Karpas-422 (cell line): Measurements from ENCODE around the gene SLC24A3. TPM values are rescaled to one million over a fixed set of nuclear protein-coding genes. Genes with fewer than 3 reads are reported as not detected.

Experiments
- DNase-seq: peaks from one replicate; pipeline ENCODE4 v3.0.0-alpha.2; 2015
- H2AFZ ChIP-seq: fragments of 200-600 bp; sonication (generic); 2 replicates; pipeline ENCODE4 v1.6.1; 2014; ENCODE audit warnings: antibody characterized with exemption, low read length, mixed read lengths
- H3K27ac ChIP-seq: fragments of 200-600 bp; sonication (generic); 2 replicates; pipeline ENCODE4 v1.5.1; 2014; ENCODE audit warnings: mild to moderate bottlenecking, low read length, moderate library complexity
- H3K27me3 ChIP-seq: fragments of 200-600 bp; sonication (generic); 2 replicates; pipeline ENCODE4 v1.6.1; 2014; ENCODE audit warnings: low read length, mixed read lengths
- H3K36me3 ChIP-seq: fragments of 200-600 bp; sonication (generic); 2 replicates; pipeline ENCODE4 v1.6.1; 2014; ENCODE audit warnings: low read length, mixed read lengths; ENCODE audit not compliant: insufficient read depth
- H3K4me1 ChIP-seq: fragments of 200-600 bp; sonication (generic); 2 replicates; pipeline ENCODE4 v1.6.1; 2014; ENCODE audit warnings: mild to moderate bottlenecking, low read length, mixed read lengths
- H3K4me2 ChIP-seq: fragments of 200-600 bp; sonication (generic); 2 replicates; pipeline ENCODE4 v1.6.1; 2014; ENCODE audit warnings: low read length, low read depth, mild to moderate bottlenecking; ENCODE audit not compliant: poor library complexity, severe bottlenecking
- H3K4me3 ChIP-seq: fragments of 200-600 bp; sonication (generic); 2 replicates; pipeline ENCODE4 v1.5.1; 2014; ENCODE audit warnings: mild to moderate bottlenecking, antibody characterized with exemption, low read length, mixed read lengths
- H3K79me2 ChIP-seq: fragments of 200-600 bp; sonication (generic); 2 replicates; pipeline ENCODE4 v1.6.1; 2014; ENCODE audit warnings: mild to moderate bottlenecking, low read length, mixed read lengths
- H3K9ac ChIP-seq: fragments of 200-600 bp; sonication (generic); 2 replicates; pipeline ENCODE4 v1.6.0; 2014; ENCODE audit warnings: low read length
- H3K9me2 ChIP-seq: fragments of 200-600 bp; sonication (generic), shearing (Covaris generic); replicated peaks from 2 replicates; pipeline ENCODE4 v1.6.0; 2014; ENCODE audit warnings: mild to moderate bottlenecking, low read length, moderate library complexity; ENCODE audit not compliant: insufficient read depth
- H3K9me3 ChIP-seq: fragments of 300-700, 200-600 bp; sonication (generic); 2 replicates; pipeline ENCODE4 v1.6.1; 2014; ENCODE audit warnings: low read length, mixed read lengths
- H4K20me1 ChIP-seq: fragments of 200-600 bp; sonication (generic); 2 replicates; pipeline ENCODE4 v1.6.1; 2014; ENCODE audit warnings: mild to moderate bottlenecking, antibody characterized with exemption, low read length, low read depth; ENCODE audit not compliant: insufficient read depth
- total RNA-seq: library from RNA; depleted of rRNA; stranded (reverse); fragments of >200 nt; shearing (Covaris generic); gene quantifications from 2 replicates; pipeline ENCODE4 v1.2.3, GENCODE V29; 2014; ENCODE audit warnings: low replicate concordance

Gene SLC24A3
- total RNA-seq, 1 experiment from 2014 or later = not detected

DNA sequence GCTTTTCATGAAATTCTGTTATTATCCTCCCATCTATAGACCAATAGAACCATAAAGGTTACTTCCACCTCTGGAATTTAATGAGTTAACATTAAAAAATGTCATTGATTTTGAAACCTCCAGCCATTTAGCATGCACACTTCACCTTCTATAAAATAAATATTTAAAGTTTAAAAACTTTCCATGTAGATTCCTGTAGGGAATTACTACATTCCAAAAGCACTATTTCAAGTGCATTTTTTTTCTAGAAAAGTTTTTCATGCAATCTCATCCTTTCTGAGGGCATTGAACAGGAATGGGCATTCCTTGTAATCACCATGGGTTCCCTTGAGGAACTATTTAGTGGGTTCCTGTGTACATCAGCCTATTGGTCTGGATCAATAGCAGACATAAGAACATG, 291.8 kb downstream of the SLC24A3 start:
- H3K4me2 ChIP-seq = no peak overlapping the region
- no peaks in the 10 kb centered on the region for H4K20me1 ChIP-seq
- H3K4me1 ChIP-seq = no peaks in the 10 kb centered on the region
- no peaks in the 10 kb centered on the region for H3K27me3 ChIP-seq
- no peaks in the 10 kb centered on the region for H3K9me2 ChIP-seq
- no peak for DNase-seq
- H3K36me3 ChIP-seq = no peaks in the 10 kb centered on the region
- no peak overlapping the region for H3K9ac ChIP-seq
- no peaks in the 10 kb centered on the region for H3K79me2 ChIP-seq
- H3K27ac ChIP-seq = no peak overlapping the region
- H2AFZ ChIP-seq = no peak overlapping the region
- no peak overlapping the region for H3K4me3 ChIP-seq
- H3K9me3 ChIP-seq = no peaks in the 10 kb centered on the region

- Histone ChIP-seq H3K4me2 (no peak overlapping the region), H3K36me3 (no peaks in the 10 kb centered on the region), H3K4me3 (no peak overlapping the region), H3K9ac (no peak overlapping the region), H3K4me1 (no peaks in the 10 kb centered on the region), H3K27me3 (no peaks in the 10 kb centered on the region), H4K20me1 (no peaks in the 10 kb centered on the region), H2AFZ (no peak overlapping the region), H3K79me2 (no peaks in the 10 kb centered on the region), H3K9me3 (no peaks in the 10 kb centered on the region), H3K27ac (no peak overlapping the region), H3K9me2 (no peaks in the 10 kb centered on the region)
- DNase-seq = no peak
These were observed 293.6 kb downstream of the SLC24A3 start for GRCh38 chr20:19506021-19506420.

DNA sequence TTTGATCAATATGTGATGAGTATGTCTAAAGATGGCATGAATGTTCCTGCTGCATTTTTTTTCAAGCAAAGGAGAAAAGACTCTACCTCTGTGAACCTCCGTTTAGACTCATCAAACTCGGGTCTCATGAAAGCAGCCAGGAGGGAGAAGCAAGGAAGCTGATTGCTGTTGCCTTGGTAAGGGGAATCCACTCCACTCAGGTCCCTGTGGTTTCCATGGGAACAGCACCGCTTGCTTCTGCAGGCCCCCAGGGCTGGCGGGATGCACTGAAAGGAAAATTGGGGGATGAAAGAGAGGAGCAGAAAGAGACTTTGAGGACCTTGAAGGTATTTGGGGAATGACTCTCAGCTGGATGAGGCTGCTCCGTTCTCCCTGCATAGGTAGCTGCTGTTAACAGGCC, 296.0 kb downstream of the SLC24A3 start:
- Histone ChIP-seq H3K4me3 (no peak overlapping the region), H3K9me3 (no peaks in the 10 kb centered on the region), H2AFZ (no peak overlapping the region), H3K27me3 (no peaks in the 10 kb centered on the region), H3K4me1 (no peaks in the 10 kb centered on the region), H4K20me1 (no peaks in the 10 kb centered on the region), H3K79me2 (no peaks in the 10 kb centered on the region), H3K9me2 (no peaks in the 10 kb centered on the region), H3K36me3 (no peaks in the 10 kb centered on the region), H3K9ac (no peak overlapping the region), H3K27ac (no peak overlapping the region), H3K4me2 (no peak overlapping the region)
- no peak for DNase-seq

- Histone ChIP-seq H3K4me3 (no peak overlapping the region), H2AFZ (no peak overlapping the region), H3K4me1 (no peaks in the 10 kb centered on the region), H3K9ac (no peak overlapping the region), H3K79me2 (no peaks in the 10 kb centered on the region), H3K9me2 (no peaks in the 10 kb centered on the region), H4K20me1 (no peaks in the 10 kb centered on the region), H3K4me2 (no peak overlapping the region), H3K36me3 (no peaks in the 10 kb centered on the region), H3K9me3 (no peaks in the 10 kb centered on the region), H3K27ac (no peak overlapping the region), H3K27me3 (no peaks in the 10 kb centered on the region)
- no peak for DNase-seq
These were observed 298.2 kb downstream of the SLC24A3 start for GRCh38 chr20:19510611-19511010.

DNA sequence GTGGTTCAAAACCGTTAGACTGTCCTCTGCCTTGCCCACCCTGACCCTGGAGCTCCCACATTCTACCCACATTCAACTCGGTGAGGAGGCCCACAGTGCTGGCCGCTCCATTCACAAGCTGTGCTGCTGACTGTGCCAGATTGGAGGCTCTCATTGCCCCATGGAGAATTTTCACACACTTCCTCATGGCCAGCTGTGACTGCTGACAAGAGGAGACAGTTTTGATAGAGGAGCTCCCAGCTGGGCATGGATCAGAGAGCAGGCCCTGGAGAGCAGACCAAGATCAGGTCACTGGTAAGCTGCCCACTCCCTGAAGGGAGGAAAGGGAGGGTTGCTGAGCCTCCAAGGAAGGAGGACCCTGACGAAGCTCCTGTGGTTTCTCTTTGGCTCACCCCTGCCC, 299.5 kb downstream of the SLC24A3 start:
- no peaks in the 10 kb centered on the region for H3K36me3 ChIP-seq
- no peaks in the 10 kb centered on the region for H3K9me3 ChIP-seq
- no peak for DNase-seq
- no peak overlapping the region for H3K9ac ChIP-seq
- no peak overlapping the region for H2AFZ ChIP-seq
- H3K79me2 ChIP-seq = no peaks in the 10 kb centered on the region
- H3K4me2 ChIP-seq = no peak overlapping the region
- H3K9me2 ChIP-seq = no peaks in the 10 kb centered on the region
- H3K27ac ChIP-seq = no peak overlapping the region
- H3K27me3 ChIP-seq = no peaks in the 10 kb centered on the region
- no peaks in the 10 kb centered on the region for H3K4me1 ChIP-seq
- no peaks in the 10 kb centered on the region for H4K20me1 ChIP-seq
- no peak overlapping the region for H3K4me3 ChIP-seq

DNA sequence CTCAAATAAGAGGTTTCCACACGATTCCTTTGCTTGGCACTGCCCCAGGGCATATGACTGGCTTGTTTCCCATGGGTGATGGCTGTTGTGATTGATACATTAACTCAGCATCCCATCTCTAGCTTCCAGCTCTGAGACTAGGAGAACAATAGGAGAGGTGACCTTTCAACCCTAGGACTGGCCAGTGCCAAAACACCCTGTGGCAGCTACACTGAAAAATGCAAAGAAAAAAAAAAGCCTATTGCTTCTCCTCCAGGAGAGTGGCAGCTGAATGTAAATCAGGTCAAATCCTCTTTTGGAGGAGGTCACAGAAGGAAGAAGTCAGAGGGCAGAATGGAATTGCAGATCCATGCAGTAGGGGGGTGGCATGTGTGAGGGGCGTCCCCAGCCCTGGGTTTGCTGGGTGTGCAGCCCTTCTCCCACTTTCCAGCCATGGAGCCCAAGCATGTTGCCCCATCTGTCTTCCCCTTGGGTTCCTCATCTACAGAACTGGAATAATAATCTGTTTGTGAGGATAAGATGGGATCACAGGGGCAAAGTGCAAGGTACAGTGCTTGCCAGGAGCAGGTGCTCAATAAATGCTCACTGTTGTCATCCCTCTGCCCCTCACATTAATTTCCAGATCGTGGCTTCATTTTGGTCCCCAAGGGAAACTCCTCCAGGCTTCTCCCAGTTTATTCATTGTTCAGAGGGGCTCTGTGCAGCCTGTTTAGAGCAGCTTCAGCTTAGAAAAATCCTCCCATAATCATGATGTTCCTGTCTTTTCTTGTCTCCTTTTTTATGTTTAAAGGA, 300.6 kb downstream of the SLC24A3 start:
- no peak overlapping the region for H3K4me3 ChIP-seq
- H3K4me2 ChIP-seq = no peak overlapping the region

DNA sequence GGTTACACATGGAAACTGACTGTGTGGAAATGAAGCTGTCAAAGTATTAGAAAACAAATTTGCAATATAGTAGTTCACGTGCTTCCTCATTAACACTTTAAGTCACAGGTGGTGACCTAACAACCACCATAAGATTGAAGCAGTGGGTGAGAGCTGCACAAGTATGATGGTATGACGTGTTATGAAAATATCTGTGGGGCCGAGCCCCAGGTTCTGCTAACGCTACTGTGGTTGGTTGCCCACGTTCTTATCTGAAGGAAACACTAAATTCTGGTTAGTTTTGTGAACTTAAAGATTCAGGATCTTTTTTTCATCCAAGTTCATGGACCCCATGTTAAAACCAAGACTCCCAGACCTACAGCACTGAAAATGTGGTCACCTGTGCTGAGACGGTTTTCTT, 302.6 kb downstream of the SLC24A3 start:
- no peak for DNase-seq

More for the DNA sequence above, 300.6 kb downstream of the SLC24A3 start:
- Histone ChIP-seq H4K20me1 (no peaks in the 10 kb centered on the region), H3K27ac (no peak overlapping the region), H3K9ac (no peak overlapping the region), H2AFZ (no peak overlapping the region), H3K4me1 (no peaks in the 10 kb centered on the region), H3K9me3 (no peaks in the 10 kb centered on the region), H3K79me2 (no peaks in the 10 kb centered on the region), H3K27me3 (no peaks in the 10 kb centered on the region), H3K36me3 (no peaks in the 10 kb centered on the region), H3K9me2 (no peaks in the 10 kb centered on the region)
- no peak for DNase-seq

DNA sequence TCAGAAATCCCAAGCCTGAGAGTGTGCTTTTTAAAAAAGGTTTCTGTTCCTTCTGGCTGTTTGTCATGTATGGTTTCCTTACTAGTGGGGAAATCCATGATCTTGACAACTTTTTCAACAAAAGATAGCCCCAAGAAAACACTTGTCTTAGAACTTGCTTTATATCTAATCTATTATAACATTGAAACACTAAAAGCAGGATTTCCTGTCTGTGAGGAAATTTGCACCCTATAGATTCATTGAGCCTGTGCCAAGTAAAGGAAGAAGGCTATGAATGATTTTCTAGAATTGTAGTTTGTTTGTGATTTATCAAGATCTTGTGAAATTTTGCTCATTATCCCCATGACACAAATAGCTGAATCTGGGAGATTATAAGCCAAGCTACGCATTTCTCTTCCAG, 307.0 kb downstream of the SLC24A3 start:
- Histone ChIP-seq H3K27ac (no peak overlapping the region), H3K9me3 (no peaks in the 10 kb centered on the region), H3K4me1 (no peaks in the 10 kb centered on the region), H3K4me3 (no peak overlapping the region), H3K79me2 (no peaks in the 10 kb centered on the region), H3K9ac (no peak overlapping the region), H4K20me1 (no peaks in the 10 kb centered on the region), H3K9me2 (no peaks in the 10 kb centered on the region), H3K27me3 (no peaks in the 10 kb centered on the region), H3K36me3 (no peaks in the 10 kb centered on the region), H2AFZ (peak overlapping the region; percentile 15; the same call in 1 of the 2 replicates), H3K4me2 (no peak overlapping the region)
- no peak for DNase-seq

More for the DNA sequence above, 302.6 kb downstream of the SLC24A3 start:
- Histone ChIP-seq H4K20me1 (no peaks in the 10 kb centered on the region), H3K4me3 (no peak overlapping the region), H3K9me3 (no peaks in the 10 kb centered on the region), H3K9ac (no peak overlapping the region), H3K79me2 (no peaks in the 10 kb centered on the region), H3K27ac (no peak overlapping the region), H3K9me2 (no peaks in the 10 kb centered on the region), H3K27me3 (no peaks in the 10 kb centered on the region), H3K36me3 (no peaks in the 10 kb centered on the region), H3K4me2 (no peak overlapping the region), H2AFZ (no peak overlapping the region), H3K4me1 (no peaks in the 10 kb centered on the region)
